GM21423 (cell line): ENCODE results near the gene TRMT1.

Experiments used
- ATAC-seq: cut with Tn5 transposase; IDR thresholded peaks from one replicate; pipeline ENCODE4 v1.9.1; 2021; ENCODE audit warnings: mild to moderate bottlenecking, moderate library complexity; ENCODE audit not compliant: unreplicated experiment

TRMT1 gene

DNA sequence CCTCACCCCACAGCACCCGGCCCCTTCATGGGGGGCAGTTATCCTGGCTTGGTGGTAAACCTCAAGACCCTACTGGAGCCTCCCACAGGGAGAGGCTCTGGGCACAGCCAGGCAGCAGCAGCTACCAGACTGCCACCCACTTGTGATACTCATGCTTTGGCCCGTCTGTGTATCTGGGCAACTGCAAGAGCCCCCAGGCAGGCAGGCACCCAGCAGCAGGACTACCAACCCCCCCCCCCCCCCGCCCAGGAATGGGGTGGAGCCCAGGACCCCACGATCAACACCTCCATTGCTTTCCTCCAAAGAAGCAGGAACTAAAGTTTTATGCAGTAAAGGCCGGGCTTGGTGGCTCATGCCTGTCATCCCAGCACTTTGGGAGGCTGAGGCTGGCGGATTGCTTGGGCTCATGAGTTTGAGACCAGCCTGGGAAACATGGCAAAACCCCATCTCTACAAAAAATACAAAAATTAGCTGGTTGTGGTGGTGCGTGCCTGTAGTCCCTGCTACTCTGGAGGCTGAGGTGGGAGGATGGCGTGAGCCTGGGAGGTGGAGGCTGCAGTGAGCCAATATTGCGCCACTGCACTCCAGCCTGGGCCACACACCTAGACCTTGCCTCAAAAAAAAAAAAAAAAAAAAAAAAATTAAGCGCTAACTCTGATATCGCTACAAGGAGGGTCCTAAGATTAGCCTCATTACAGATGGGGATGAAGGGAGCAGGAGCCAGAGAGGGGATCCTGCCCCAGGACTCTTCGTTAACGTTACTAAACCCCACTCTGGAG, 12.8 kb downstream of the TRMT1 start:
- ATAC-seq: no peak

DNA sequence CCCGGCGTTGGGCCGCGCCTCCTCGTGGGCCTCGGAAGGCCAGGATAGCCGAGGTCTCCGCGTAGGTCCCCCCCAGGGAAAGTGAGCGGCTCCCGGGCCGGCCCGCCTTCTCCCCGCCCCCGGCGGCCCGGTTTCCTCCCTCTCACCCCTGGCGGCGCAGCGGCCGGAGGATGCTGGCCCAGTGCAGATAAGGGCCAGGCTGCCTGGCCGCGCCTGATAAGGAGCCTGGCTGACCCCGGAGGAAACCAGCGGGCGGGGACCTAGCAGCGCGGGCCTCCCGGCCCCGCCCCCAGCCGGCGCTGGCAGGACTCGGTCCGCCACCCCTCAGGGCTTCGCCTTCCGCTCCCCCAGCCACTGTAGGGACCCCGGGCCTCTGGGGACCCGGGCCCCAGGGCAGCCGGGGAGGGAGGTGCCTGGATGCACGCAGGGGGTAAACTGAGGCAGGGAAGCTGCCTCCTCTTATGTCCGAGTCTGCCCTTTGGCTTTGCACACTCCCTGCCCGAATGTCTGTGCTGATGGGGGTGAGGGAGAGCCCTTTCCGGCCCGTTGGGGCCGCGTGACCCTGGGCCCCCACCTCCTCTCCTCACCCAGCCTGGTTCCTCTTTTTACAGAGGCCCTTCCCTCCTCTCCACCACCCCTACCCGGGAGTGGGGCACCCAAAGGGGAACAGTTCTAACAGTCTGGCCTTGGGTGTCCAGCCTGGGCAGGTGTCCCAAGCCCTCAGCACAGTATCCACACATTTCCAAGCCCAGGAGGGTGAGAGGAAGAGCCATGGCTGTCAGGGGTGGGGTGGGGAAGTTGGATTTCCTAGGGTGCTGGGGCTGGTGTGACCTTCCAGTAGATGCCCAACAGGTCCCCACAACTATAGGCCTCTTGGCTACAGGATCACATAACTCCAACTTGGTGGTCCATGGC, 13.6 kb downstream of the TRMT1 start, which contains the start of gene LYL1:
Gene LYL1, minus strand, starts transcription at position 193 of the 915 bp plus-strand sequence. CDS start 1,687 bp downstream, outside the sequence.
- ATAC-seq: peak; percentile 33

DNA sequence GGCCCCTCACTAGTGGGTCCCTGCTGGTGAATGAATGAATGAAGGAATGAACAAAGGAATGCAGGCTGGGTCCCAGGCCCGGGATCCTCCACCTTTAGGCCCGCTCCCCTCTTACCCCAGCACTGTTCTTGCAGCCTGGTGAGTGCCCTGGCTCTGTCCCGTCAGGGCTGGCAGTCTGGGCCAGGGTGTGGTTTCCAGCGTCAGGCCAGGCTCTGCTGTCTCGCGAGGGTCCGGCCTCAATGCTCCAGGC, 14.2 kb downstream of the TRMT1 start:
- ATAC-seq: peak; percentile 1

DNA sequence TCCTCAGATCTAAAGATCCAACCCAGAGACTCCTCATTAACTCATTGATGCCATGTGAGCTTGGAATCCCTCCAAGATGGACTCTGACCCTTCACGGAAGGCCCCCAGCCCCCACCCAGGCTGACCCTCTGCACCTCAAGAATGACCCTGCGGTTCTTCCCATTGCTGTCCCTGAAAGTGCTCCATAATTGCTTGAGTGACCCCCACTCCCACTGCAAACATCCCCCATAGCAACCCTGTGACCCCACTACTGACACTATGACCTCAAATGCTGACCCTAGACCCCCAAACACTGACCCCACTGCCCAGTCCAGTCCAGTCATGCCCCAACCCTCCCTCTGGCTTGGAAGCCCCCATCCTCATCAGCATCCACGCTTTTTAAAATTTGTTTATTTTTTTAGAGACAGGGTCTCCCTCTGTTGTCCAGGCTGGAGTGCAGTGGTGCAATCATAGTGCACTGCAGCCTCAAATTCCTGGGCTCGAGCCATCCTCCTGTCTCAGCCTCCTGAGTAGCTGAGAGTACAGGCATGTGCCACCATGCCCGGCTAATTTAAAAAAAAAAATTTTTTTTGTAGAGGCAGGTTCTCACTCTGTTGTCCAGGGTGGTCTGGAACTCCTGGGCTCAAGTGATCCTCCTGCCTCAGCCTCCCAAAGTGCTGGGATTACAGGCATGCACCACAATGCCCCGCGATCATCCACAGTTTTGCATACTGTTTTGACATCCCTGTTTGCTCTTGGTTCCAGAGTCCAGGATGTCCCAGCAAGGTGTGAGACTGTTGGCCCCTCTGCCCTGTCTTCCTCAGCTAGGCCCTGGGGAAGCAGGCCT, 14.7 kb downstream of the TRMT1 start:
- no peak for ATAC-seq

DNA sequence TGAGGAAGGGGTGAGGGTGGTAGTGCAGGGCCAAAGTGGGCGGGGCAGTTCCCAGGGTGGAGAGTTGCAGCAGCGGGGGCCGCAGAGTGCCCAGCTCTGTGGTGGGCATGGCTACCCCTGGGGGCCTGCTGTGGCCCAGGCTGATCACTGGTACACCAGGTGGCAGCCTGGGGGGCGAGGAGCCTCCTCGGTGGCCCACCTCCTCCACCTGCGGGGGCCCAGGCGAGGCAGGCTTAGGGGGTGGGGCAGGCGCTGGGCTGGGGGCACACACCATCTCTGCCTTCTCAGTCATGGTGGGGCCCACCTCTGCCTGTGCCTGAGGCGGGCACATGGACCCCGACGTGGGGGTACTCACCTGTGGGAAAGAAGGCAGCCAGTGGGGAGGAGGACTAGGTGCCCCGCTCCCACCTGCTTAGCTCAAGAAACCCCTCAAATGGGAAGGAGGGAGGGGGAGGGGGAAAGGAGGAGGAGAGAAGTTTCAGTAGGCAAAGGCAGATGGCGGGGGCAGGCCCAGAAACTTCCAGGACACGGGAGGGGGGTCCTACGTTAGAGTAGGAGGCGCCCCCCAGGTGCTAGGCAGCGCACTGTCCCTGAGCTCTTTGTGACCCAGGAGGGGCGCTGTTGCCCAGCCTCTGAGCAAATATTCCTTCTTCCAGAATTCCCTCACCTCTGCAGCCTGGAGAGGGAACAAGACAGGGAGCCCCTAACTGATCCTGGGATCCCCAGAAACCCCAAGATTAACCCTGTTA, 15.5 kb downstream of the TRMT1 start:
- no peak for ATAC-seq

DNA sequence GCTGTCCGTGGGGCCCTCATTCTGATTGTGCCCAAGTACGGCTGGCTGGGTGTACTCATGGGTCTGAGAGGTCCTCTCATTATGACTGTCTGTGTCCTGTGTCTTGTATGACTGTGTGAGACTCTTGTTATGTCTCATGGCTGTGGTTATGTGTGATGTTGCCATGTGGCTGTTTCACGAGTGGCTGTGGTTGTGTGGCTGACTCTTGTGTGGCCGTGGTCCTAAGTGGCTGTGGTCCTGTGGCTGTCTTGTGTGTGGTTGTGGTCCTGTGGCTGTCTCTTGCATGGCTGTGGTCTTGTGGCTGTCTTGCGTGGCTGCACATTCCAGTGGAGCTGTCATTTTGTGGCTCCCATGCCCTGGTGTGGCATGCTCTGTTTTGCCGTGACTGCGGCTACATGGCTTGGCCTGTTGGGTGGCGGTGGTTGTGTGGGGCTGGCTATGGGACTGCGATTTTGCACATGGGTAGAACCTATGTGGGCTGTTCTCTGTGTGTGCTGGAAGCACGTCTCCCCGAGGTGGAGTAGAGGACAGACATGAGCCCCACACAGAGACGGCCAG, 16.4 kb downstream of the TRMT1 start:
- ATAC-seq: no peak

DNA sequence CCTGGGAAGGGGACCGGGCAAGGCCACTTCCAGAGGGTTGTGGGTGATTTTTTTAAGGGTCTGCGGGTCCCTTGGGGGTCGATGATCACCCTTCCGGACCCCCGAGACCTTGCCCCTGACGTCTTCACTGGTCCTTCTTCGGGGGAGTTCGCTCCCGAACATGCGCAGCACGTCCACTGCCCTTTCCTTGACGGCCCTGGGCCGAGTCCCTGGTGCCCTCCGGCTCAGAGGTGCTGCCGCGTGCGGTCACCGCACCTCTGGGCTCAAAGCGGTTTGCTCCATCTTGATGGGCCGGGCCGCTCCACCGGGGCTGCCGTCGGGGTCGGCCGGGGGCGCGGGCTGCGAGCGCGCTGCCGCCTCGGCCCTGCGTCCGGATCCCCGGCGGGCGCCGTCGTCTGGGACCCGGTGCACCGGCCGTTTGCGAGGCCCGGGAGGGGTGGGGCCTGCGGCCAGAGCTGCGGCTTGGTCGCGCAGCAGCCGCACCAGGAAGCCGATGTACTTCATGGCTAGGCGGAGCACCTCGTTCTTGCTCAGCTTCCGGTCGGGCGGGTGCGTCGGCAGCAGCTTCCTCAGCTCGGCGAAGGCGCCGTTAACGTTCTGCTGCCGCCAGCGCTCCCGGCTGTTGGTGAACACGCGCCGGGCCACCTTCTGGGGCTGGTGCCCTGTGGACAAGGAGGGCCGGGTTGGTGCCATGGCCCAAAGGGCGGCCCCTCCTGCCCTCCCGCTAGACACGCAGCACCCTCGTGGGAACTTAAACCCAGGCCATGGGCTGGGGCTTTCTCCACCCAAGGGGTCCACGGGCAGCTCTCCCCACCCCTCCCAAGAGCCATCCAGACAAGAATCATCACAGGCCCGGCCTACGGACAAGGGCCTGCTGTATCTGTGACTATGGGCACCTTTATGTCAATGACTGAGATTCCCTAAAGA, 17.2 kb downstream of the TRMT1 start:
- no peak for ATAC-seq

DNA sequence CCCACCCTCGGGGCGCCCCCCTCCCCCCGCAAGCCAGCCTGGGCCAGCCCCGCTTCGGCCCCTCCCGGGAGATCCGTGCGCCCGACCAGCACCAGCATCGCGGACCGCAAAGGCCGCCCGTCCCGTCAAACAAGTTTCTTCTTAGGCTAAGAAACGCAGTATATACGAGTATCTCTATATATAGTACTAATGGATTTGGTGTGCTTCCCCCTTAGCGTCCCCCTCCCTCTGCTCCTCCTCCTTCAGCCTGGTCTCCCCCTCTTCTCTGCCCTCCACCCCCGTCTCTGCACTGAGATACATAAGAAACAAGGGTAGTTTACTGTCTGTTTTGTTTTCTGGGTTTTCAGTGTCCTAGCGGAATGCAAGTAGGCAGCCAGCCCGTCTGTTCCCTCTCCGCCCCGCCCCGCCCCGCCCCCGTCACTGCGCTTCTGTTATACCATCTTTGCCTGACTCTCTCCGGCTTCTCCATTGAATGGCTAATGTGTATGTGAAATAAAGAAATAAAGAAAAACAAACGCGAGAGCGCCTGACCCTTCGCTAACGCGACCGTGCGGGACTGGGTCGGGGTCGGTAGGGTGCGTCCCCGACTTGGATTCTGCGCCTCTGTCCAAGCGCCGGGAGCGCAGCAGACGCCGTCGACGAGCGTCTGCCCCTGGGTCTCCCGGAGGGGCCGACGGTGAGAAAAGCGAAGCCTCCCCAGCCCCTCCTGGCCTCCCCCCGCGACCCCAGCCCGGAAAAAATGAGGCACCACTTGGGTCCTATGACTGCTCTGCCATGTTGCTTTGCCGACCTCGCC, 18.1 kb downstream of the TRMT1 start:
- no peak for ATAC-seq

DNA sequence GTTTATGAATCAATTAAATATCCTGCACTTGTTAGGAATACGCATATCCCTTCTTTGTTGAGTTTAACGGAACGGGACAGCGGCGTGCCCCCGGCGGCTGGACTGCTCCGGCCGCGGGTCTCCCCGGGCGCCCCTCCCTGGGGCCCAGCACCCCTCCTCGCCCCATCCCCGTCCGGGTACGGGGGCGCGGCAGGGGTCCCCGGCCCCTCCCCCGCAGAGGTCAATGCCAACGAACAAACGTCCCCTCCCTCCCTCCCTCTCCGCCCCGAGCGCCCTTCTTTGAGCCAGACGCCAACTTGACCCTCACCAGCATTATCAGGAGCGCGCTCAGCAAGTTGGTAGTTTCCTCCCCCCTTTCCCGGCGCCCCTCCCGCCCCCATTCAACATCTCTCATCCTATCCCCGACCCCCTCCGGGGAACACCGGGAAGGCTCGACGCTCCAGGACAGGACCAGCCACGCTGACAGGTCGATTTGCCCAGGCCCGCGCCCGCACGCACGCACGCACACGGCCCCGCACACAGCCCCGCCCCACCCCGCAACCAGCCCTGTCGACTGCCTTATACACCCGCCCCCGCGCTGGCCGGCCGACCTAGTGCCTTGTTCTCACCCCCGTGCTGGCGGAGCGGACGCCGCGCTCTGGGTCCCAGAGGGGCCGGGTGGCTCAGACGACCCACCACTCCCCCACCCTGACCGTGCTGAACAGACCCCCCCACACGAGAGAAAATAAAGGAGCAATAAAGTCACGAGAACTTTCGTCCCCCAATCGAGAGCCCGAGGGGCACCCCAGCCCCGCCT, 18.9 kb downstream of the TRMT1 start:
- ATAC-seq: no peak

DNA sequence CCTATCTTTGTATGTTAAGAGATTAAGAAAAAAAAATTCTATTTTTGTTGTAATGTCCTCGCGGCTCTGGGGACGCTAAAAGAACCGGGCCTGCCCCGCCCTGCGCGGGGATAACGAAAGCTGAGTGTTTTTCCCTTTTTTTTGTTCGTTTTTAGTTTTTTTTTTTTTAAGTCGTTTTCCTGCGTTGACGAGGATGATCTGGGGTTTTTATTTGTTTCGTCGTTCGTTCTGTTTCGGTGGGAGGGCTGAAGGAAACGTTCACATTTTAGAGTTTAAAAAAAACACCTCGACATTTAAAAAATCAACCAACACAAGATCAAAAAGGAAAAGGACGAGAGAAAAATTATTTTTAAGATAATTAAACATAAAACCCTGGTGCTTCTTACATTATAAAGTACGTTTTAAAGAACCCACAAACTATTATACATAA, 19.5 kb downstream of the TRMT1 start:
- ATAC-seq: no peak

DNA sequence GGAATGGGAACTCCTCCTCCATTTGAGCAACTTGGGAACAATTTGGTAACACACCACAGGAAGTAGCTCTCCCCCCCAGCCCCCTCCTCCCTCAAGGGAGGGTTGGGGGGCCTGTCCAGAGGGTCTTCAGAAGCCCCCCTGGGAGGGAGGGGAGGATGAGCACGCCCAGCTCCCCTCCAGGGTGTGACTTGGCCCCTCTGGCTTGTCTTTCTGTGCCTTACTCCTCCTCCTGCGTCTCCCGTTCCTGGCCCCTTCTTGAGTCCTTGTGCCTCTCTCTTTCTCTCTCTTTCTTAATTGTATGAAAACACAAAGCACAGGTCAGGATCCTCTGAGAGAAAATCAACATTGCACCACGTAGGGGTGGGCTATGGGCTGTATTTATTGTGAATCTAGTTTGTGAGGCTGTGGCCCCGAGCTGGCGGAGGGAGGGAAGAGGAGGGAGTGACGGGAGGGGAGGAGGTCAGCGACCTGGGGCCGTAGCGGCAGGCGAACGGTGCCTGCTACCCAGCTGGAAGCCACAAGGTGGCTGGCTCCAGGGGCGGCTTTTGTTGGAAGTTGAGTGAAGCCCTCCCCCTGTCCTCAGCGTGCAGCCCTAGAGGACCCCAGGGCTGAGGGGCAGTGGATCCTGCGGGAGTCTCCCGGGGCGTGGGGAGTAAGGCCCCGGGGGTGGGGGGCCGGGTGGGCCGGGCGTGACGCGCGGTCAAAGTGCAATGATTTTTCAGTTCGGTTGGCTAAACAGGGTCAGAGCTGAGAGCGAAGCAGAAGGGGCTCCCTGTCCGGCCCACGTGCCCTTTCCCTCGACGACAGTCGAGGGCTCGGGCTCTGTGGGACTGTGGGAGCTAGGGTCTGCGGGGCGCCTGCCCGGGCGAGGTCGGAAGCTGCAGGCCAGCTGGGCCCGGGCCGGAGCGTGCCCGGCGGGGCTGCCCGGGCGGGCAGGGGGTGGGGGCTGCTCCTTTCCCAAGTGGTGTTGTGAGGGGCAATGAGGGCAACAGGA, 20.3 kb downstream of the TRMT1 start:
- no peak for ATAC-seq

DNA sequence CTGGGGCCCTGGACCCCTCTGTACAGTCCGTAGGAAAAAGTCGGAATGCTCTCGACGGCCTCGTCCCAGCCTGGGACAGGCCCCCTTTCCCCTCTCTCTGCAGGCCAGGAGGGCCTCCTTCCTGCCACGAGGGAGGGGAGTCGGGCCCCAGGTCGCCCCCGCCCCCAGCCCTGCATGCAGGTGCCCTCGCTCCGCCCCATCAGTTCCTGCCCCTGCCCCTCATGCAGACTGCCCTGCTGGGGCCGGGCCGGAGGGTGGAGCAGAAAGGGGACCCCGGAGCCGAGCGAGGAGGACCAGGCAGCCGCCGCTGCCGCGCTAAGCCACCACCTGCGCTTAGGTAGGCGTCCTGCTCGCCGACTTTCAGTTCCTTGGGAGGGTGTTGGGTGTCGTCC, 21.2 kb downstream of the TRMT1 start:
- no peak for ATAC-seq

DNA sequence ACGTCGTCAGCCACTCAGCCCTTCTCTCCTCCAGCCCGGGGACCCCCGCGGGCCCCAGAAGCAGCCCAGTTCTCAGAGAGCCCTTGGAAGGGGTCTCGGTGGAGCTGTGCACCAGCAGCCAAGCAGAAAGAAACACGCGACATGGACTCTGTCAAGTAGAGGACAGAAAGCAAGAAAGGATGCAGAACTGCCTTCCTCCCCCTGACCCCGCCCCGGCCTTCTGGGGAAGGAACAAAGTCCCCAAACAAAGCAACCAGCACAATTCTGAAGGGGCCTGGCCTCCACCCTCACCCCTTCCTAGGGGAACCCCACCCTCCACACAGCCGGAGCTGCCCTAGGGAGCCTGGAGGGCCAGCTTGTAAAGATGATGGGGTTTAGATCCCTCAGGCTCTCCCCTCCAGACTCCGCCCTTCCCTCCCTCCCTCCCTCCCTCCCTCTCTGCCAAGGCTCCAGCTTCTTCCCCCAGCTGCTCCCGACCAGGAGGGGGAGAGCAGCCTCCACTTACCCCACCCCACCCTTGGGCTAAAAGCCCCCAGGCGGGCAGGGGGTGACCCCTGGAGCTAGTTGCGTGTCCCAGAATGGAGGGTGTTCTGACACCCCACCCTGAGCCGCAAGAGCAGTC, 21.7 kb downstream of the TRMT1 start:
- no peak for ATAC-seq

DNA sequence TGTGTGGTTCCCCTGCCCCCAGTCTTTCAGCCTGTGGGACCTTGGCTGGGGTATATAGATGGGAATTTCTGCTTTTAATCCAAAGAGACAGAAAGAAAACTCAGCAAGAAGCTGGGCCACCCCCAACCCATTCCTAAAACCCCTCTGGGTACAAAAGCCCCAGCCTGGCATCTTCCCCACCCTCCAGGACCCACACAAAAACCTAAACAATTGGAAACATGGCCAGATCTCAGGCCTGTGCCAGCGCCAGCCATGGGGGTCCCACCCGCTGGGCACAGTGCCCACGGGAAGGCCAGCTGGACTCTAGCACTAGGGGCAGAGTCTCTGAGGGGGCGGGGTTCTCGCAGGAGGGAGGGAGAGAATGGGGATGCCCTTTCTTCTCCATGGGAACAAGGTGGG, 22.4 kb downstream of the TRMT1 start:
- ATAC-seq: no peak

DNA sequence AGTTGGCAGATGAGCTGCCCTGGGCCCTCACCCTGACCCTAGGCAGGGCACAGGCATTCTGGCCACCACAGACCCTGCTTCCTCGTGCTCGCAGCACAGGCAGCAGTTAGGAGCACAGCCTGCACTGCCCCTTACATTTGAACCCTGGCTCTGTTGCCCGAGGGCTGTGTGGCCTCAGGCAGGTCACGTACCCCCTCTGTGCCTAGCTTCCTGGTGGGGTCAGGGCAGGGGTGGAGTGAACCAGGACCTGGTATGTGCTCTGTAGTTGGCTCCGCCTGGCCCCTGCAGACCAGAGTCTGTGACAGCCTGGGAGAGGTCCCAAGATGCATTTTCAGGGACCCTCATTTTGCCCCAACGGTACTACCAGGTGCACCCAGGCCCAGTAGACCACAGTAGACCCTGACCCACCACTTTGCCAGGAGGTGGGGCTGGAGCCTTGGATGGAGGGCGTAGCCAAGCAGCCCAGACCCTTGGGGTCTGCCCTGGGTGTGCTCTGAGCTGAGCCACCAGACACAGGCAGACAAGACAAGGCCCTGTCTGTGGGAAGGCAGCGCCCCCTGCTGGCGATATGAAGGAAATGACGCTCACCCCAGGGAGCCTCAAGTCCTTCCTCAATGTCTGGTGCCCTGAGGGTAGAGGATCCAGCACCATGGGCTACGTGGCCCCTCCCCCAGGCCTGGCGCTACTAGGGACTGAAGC, 23.0 kb downstream of the TRMT1 start:
- ATAC-seq: no peak
